Measurements from ENCODE around the gene DMAP1.
A peak's percentile ranks its signal among the peaks of the same experiment; 100 is the strongest.

The DMAP1 gene

DNA sequence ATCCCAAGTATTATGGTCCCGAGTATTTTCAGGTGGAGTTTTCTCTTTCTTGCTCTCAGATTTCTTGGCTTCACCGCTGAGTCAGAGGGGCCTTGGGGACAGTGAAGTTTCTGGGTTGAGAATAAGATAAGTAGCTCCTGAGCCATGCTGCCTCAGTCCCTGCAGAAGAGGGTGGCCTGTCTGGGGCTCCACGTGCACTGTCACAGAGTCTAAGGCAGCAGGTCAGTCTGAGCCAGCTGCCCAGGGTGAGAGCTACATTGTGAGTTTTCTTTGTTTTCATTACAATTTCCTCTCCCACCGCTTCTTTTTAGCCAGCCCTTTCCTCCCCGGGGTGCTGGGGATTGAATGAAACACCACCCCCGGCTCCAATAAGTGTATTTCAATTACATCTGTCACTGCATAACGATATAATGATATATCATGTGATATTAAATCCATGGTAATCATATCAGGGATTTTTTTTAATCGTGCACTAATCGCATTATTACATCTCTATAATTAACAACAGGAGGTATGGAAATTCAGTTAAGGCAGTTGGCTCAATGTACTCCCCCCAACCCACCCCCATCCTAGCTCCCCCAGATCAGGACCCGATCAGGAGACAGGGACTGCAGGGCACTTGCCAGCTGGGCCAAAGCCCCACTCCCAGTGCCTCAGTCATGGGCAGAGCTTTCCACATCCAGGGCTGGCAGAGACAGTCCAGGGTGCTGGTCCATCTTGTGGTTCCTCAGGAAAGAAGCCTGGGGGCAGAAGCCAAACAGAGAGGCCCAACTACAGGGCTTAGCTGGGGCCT, 43.7 kb downstream of the DMAP1 start:
- DNase-seq: peak; percentile 78

DNA sequence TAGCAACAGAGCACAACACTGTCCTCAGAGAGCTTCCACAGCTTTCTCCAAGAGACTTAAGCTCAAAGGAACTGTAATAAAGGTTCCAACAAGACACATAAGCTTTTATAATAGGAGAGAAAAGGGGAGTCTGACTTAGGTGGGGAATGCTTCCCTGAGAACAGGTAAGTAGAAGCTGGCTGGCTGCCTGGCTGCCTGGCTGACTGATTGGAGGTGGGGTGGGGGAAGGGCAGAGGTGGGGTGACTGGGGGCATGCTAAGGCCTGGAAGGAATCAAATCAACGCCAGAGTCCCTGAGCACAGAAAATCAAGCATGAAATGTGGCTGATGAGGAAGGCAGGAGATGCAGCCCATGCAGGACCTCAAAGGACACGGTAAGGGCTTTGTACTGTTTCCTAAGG, 45.8 kb downstream of the DMAP1 start:
- DNase-seq: no peak

DNA sequence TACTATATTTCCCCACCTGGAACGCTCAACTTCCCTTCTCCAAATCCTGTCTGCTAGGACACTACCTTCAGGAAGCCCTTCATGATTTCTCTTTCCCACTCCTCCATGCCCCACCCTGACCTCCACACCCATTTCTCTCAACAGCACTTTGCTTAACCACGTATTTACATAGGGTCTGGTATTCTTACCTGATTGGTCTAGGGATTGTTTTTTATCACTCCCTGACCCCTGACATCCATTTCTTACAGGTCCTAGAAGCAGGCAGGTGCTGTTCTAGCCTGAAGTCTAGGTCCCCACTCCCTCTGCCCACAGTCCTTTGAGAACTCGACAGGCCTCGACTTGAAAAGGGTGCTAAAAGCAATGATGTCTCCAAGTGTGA, 47.5 kb downstream of the DMAP1 start:
- DNase-seq: no peak

DNA sequence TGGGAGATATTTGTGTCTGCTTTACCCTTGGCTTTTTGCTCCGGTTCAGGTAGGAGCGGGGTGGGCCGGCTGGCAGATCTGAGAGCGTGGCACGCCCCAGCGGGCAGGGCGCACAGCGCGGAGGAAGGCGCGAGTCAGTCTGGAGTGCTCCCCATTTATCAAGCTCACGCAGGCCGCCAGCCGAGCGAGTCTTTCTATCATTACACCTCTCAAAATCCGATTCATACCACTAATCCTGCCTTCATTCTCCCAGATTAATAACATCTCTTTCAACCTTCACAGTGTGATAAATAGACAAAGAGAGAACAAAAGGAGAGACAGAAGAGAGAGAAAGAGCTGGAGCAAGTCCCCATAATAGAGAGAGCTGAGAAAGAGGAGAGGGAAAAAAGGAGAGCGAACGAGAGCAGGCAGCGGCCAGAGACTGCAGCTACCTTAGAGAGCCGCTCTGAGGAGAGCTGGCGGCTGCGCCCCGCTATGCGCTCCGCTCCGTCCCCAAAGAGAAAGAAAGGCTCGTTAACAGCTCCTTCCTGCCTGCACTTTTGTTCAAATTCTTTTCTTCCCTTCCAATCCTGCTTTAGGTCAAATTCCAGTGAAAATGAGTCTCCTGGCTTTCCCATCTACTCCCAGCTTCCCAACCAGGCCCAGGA, 48.0 kb downstream of the DMAP1 start:
- no peak for DNase-seq

DNA sequence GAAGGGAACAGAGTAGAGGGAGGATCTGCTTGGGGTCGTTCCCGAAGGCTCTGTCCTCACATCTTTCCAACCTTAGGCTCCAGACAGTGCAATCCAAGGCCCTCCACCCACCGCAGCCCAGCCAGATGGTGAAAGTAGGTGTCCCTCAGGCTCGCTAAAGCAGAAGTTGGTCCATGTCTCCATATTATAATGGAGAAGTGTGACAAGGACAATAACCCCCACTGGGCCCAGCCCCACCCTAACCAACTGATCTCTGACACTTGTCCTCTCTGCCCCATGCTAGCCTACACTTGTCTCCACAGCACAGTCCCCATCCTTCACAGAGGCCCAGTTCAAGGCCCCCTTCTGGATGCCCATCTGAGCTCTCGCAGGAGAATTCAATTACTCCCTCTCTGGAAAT, 48.7 kb downstream of the DMAP1 start:
- DNase-seq: no peak

DNA sequence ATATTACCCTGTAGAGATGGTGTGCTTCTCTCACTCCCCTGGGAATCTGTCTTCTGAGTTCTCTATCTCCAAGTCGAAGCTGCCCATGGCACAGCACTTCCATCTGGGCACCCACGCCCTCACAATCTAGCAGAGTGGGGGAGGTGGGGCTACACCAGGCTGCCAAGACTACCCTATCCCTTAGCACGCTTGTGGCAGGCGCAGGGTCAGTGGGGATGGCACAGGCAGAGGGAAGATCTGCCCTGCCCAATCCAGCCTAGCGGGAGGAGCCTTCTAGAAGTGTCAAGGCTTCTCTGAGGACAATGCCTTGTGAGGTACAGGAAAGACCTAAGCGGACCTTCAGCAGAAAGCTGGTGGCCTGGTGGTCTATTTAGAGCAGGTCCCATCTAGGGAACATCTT, 49.1 kb downstream of the DMAP1 start:
- DNase-seq: no peak

DNA sequence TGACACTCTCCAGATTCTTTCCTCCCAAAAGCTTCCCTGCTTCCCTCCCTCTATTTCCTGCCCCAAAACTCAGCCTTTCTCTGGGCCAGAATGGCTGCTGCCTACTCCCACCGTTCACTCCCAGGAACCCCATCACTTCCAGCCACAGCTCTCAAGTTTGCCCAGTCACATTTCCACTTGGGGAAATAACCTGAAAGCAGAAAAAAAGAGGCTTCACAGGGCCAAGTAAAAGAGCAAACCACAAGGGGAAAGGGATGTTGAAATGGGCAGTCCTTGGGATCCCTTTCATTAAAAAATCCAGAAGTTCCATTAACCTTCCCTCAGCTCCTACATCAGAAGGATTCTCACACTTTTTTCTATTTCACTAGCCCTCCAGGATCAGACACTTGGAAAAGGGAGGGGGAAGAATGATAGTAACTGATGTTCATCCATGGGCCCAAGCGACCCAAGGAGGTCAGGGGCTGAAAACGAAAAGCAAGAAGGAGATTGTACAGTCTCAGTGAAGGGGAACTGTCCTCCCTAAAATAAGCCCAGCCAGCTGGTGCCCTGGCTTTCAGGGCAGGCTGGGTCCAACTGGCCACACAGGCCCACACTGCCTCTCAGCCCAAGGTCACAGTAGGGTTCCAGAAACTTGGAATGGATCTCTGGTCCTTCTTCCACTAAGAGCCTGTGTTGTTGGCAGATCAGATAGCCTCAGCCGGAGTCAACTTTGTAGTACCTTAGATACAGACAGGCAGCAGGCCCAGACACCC, 49.7 kb downstream of the DMAP1 start:
- DNase-seq: no peak

DNA sequence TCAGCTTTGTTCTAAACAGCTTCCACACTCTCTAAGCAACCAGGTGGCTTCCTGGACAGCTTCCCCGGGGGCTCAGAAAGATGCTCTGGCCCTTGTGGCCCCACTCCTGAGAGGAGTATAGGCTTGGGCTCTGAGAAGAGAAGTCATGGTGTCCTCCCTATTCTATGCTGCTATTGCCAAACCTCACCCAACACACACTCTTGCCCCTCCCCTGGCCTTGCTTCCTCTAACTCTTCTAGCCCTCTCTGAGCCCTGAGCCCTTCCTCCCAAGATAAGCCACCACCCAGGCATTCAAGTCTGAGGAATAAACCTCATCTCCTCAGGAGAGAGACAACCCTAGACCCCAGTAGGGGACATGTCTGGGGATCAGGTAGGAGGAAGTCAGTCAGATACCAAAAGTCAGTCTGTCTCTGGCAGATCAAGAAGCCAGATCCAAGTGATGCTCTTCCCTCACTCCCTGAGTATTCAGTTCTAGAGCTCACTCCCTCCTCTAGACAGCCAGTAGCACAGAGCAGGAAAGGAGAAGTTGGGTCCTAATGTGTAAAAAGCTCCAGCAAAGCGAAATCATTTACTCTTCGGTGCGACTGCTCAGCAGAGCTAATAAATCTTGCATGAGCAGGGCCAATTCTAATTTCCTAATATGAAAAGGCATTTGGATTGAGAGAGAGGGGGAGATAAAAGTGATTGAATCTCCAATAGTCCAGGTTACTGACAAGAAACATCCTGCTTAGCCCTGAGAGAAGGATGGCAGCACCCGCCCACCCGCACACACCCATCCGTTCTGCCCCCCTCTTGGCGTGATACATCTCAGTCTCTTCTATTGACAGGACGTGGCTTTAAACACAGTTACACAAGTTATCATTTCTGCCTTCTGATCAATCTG, 50.5 kb downstream of the DMAP1 start:
- DNase-seq: no peak

DNA sequence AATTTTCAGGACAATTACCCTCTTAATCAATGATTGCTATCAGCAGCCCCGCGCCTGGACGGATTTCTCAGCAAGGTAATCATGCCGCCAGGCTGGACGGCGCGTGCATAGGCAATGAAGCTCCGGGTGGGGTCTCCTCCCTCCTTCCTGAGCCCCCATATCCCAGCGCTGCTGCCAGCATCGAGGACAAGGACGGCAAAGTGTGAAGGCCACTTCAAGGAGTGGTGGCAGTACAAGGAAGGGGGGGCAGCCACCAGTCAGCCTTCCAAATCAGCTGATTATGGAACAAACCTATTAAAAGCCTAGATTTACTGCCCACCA, 51.1 kb downstream of the DMAP1 start:
- DNase-seq: no peak

DNA sequence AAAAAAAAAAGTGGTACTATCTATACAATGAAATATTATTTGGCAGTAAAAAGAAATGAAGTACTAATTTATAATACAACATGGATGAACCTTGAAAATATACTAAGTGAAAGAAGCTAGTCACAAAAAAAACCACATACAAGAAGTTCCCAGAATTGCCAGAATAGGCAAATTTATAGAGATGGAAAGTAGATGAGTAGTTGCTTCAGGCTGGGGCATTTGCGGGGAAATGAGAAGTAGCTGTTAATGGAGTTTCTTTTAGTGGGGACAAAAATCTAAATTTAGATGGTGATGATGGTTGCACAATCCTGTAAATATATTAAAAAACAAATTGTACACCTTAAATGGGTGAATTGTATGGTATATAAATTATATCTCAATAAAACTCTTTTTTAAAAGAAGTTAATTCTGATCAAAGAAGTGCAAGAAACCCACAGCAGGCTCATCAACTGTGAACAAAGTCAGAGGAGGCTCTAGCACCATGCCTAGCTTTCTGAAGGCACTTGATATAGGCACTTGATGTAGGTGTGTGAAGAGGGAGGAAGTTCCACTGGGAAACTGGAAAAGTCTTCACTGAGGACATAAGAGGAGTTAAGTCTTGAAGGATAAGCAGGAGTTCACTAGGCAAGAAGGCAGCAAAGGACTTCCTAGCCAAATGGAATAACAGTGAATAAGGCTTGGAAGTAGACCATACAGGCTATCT, 52.5 kb downstream of the DMAP1 start:
- DNase-seq: no peak

DNA sequence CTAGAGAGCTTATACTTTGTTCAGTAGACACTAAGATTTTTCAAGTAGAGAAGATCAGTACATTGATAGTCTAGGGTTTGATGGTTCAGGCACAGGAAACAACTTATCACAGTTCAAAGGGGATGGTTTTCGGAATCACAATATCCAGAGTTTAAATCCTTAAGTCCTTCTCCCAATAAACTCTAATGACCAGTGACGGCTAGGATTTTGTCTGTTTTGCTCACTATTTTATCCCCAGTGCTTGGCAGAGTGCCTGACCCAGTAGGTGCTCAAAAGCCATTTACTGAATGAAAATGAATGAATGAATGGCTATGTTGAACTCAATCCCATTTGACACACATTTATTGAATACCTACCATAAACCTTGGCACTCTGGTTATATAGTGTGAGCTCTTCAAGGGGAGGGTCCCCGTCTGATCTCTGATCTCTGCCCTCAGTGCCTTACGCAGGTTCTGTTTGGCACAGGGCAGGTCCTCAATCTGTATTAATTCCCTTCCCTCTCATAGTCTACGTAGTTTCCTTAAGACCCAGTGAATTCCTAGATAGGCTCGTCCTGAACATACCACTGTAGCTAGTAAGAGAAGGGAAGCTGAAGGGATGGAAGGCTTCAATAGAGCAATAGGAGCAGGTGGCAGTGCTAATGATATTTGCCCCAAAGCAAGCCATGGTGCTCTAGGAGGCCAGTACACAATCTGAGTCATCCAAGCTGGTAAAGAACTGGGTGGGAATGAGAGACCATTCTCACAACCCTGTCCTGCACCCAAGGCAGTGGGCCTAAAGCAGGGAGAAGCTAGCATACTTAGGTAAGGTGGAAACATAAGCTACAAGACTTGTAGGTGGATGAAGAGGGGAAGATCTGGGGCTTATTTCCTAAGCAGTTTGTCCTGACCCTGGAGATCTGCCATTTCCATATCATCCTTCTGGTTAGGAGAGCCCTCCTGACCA, 53.4 kb downstream of the DMAP1 start:
- DNase-seq: peak; percentile 42

DNA sequence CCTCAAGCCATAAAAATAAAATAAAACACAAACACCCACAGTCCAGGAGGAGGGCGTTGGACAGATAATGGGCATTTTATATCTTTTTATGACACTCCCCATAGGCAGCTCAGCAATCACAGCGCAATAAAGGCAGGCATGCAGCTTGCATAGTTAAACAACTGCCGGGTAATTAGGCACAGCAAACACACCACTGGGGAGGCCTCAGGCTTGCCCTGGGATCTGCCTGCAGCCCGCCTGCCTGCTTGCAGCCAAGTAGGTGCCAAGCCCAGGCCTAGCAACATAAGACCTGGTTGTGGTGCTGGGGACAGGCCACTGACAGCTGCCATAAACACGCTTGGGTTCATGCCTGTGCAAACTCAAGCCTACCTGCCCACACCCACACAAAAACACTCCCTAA, 54.2 kb downstream of the DMAP1 start:
- peak; percentile 81 for DNase-seq

DNA sequence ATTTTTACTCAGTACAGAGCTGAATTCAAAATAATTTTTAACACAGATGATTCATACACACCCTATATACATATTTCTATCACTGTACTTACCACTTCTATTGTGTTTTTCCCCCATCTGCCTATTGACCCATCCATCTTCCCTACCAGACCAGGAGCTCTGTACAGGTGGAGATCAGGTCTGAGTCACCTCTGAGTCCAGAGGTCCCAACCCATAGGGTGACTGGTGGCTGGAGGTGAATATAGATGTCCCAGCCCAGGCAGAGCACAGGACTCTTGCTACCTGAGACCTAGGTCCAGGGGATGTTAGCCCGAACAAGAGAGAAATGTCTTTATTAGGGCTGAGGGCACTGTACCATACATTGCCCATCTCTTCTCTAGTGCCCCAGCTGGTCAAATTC, 54.8 kb downstream of the DMAP1 start:
- no peak for DNase-seq
